HepG2 (cell line): ENCODE measurements around the gene MAN1B1. TPM values are rescaled to one million over a fixed set of nuclear protein-coding genes. Genes with fewer than 3 reads are reported as not detected.

Experiments used
- FOXK2 ChIP-seq: fragments of 450-650 bp; IDR thresholded peaks from 2 replicates; pipeline ENCODE4 v1.6.1; 2016
- GATAD2A ChIP-seq: IDR thresholded peaks from 2 replicates; pipeline ENCODE4 v1.6.1; 2016
- GPN1 ChIP-seq: sonication (generic); formaldehyde crosslinking; IDR thresholded peaks from 2 replicates; pipeline ENCODE4 v1.5.1; 2020; ENCODE audit warnings: missing genetic modification reagents, borderline replicate concordance
- HIVEP1 ChIP-seq: sonication (generic); formaldehyde crosslinking; IDR thresholded peaks from 2 replicates; pipeline ENCODE4 v1.4.0; 2020; ENCODE audit warnings: mild to moderate bottlenecking, missing genetic modification reagents
- HNF4G ChIP-seq, 2 experiments: sonication (generic) in 1 of 2; formaldehyde crosslinking in 1 of 2; IDR thresholded peaks; 2 replicates each; pipeline versions ENCODE4 v1.4.0 to v1.6.1; 2011 to 2020; ENCODE audit warnings: borderline replicate concordance in 2 of 2, low read depth in 2 of 2, mild to moderate bottlenecking in 2 of 2, low read length in 1 of 2, missing genetic modification reagents in 1 of 2, moderate library complexity in 1 of 2
- JDP2 ChIP-seq: sonication (generic); formaldehyde crosslinking; IDR thresholded peaks from 2 replicates; pipeline ENCODE4 v1.8.1; 2022; ENCODE audit warnings: missing genetic modification reagents, borderline replicate concordance
- KDM5A ChIP-seq: fragments of 200-600 bp; sonication (generic); IDR thresholded peaks from 2 replicates; pipeline ENCODE4 v1.7.0; 2018; ENCODE audit warnings: antibody characterized with exemption, mild to moderate bottlenecking, low read length, borderline replicate concordance
- ONECUT2 ChIP-seq: sonication (generic); formaldehyde crosslinking; IDR thresholded peaks from 2 replicates; pipeline ENCODE4 v1.4.0; 2020; ENCODE audit warnings: missing genetic modification reagents
- STAT6 ChIP-seq: sonication (generic); formaldehyde crosslinking; IDR thresholded peaks from 2 replicates; pipeline ENCODE4 v1.4.0; 2020; ENCODE audit warnings: missing genetic modification reagents, mild to moderate bottlenecking, borderline replicate concordance
- TSC22D2 ChIP-seq: sonication (generic); formaldehyde crosslinking; IDR thresholded peaks from 2 replicates; pipeline ENCODE4 v1.5.1; 2020; ENCODE audit warnings: missing genetic modification reagents, mild to moderate bottlenecking, borderline replicate concordance
- XRCC5 ChIP-seq: fragments of 200-400 bp; formaldehyde crosslinking; optimal IDR thresholded peaks from 2 replicates; pipeline ENCODE3; 2017; ENCODE audit warnings: mild to moderate bottlenecking, low read length
- ZBTB38 ChIP-seq: sonication (generic); formaldehyde crosslinking; IDR thresholded peaks from 2 replicates; pipeline ENCODE4 v1.5.1; 2020; ENCODE audit warnings: mild to moderate bottlenecking, missing genetic modification reagents
- ZNF761 ChIP-seq: sonication (generic); formaldehyde crosslinking; conservative IDR thresholded peaks from 2 replicates; pipeline ENCODE4 v1.4.0; 2020; ENCODE audit warnings: mild to moderate bottlenecking, missing genetic modification reagents
- ZNF883 ChIP-seq: sonication (generic); formaldehyde crosslinking; IDR thresholded peaks from 2 replicates; pipeline ENCODE4 v1.5.1; 2020; ENCODE audit warnings: mild to moderate bottlenecking, missing genetic modification reagents; ENCODE audit errors: not compliant biosample characterization
- polyA plus RNA-seq, 8 experiments: library from polyadenylated mRNA; depleted of rRNA in 3 of 8; stranded (reverse) in 7 of 8; unstranded in 1 of 8; fragments of >200 nt; fragmentation: Illumina TruSeq in 4 of 8; extraction: Trizol in 4 of 8; gene quantifications; 2 replicates each; pipeline versions ENCODE4 v1.2.1 to v1.2.3, GENCODE V29; 2011 to 2016; ENCODE audit warnings: low read depth in 4 of 8, missing spikeins in 1 of 8, mixed read lengths in 1 of 8; ENCODE audit not compliant: insufficient read depth in 1 of 8
- total RNA-seq, 5 experiments: library from RNA; depleted of rRNA; stranded (reverse); fragments of >200 nt; fragmentation: Illumina TruSeq; extraction: Trizol; gene quantifications; 2 replicates each; pipeline ENCODE4 v1.2.3, GENCODE V29; 2016; ENCODE audit warnings: low read depth in 1 of 5
- TF ChIP-seq, protein P1 (sequence below): sonication (generic); formaldehyde crosslinking; IDR thresholded peaks from 2 replicates; pipeline ENCODE4 v1.4.0; 2020; ENCODE audit warnings: mild to moderate bottlenecking, missing genetic modification reagents
- TF ChIP-seq, protein P2 (sequence below): sonication (generic); formaldehyde crosslinking; IDR thresholded peaks from 2 replicates; pipeline ENCODE4 v1.4.0; 2020; ENCODE audit warnings: missing genetic modification reagents

MAN1B1 gene
- total and polyA plus RNA-seq, 2 of the 13 experiments (the other 11 are each of a cell fraction or from before 2014, with no cell fraction given): 48.9 to 59.5 TPM

GRCh38 chr9:137107312-137107921, 20.6 kb downstream of the MAN1B1 start (continued):
- TF ChIP-seq STAT6: no peak
- TF ChIP-seq, protein P1, sequence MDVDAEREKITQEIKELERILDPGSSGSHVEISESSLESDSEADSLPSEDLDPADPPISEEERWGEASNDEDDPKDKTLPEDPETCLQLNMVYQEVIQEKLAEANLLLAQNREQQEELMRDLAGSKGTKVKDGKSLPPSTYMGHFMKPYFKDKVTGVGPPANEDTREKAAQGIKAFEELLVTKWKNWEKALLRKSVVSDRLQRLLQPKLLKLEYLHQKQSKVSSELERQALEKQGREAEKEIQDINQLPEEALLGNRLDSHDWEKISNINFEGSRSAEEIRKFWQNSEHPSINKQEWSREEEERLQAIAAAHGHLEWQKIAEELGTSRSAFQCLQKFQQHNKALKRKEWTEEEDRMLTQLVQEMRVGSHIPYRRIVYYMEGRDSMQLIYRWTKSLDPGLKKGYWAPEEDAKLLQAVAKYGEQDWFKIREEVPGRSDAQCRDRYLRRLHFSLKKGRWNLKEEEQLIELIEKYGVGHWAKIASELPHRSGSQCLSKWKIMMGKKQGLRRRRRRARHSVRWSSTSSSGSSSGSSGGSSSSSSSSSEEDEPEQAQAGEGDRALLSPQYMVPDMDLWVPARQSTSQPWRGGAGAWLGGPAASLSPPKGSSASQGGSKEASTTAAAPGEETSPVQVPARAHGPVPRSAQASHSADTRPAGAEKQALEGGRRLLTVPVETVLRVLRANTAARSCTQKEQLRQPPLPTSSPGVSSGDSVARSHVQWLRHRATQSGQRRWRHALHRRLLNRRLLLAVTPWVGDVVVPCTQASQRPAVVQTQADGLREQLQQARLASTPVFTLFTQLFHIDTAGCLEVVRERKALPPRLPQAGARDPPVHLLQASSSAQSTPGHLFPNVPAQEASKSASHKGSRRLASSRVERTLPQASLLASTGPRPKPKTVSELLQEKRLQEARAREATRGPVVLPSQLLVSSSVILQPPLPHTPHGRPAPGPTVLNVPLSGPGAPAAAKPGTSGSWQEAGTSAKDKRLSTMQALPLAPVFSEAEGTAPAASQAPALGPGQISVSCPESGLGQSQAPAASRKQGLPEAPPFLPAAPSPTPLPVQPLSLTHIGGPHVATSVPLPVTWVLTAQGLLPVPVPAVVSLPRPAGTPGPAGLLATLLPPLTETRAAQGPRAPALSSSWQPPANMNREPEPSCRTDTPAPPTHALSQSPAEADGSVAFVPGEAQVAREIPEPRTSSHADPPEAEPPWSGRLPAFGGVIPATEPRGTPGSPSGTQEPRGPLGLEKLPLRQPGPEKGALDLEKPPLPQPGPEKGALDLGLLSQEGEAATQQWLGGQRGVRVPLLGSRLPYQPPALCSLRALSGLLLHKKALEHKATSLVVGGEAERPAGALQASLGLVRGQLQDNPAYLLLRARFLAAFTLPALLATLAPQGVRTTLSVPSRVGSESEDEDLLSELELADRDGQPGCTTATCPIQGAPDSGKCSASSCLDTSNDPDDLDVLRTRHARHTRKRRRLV (CRISPR knock-in tag): no peak
- TF ChIP-seq ZNF761 (CRISPR knock-in tag): no peak
- peak; percentile 47; the same call in 1 of the 2 replicates for TF ChIP-seq HNF4G (IDR thresholded peaks at IDR 0.05; ENCODE audit: borderline replicate concordance, low read depth, low read length)
- no peak for TF ChIP-seq HNF4G (CRISPR knock-in tag; IDR thresholded peaks at IDR 0.05; ENCODE audit: borderline replicate concordance, low read depth)
- TF ChIP-seq HIVEP1: no peak
- TF ChIP-seq GPN1 (CRISPR knock-in tag): no peak
- TF ChIP-seq ONECUT2 (CRISPR knock-in tag): no peak
- TF ChIP-seq ZNF883: no peak
- TF ChIP-seq FOXK2: no peak
- TF ChIP-seq, protein P2, sequence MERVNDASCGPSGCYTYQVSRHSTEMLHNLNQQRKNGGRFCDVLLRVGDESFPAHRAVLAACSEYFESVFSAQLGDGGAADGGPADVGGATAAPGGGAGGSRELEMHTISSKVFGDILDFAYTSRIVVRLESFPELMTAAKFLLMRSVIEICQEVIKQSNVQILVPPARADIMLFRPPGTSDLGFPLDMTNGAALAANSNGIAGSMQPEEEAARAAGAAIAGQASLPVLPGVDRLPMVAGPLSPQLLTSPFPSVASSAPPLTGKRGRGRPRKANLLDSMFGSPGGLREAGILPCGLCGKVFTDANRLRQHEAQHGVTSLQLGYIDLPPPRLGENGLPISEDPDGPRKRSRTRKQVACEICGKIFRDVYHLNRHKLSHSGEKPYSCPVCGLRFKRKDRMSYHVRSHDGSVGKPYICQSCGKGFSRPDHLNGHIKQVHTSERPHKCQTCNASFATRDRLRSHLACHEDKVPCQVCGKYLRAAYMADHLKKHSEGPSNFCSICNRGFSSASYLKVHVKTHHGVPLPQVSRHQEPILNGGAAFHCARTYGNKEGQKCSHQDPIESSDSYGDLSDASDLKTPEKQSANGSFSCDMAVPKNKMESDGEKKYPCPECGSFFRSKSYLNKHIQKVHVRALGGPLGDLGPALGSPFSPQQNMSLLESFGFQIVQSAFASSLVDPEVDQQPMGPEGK (CRISPR knock-in tag): no peak
- TF ChIP-seq KDM5A: no peak
- TF ChIP-seq ZBTB38: peak; percentile 69; the same call in 1 of the 2 replicates
- no peak for TF ChIP-seq XRCC5
- no peak for TF ChIP-seq TSC22D2
- no peak for TF ChIP-seq GATAD2A (CRISPR knock-in tag)
- no peak for TF ChIP-seq JDP2 (CRISPR knock-in tag)
